KOPT-K1 (cell line): Measurements from ENCODE around the gene CCDC87.

Experiments used
- H3K27ac ChIP-seq: fragments of 200-600 bp; sonication (generic); 2 replicates; pipeline ENCODE4 v1.5.1; 2016; ENCODE audit warnings: antibody characterized with exemption, mild to moderate bottlenecking, low read depth, low read length; ENCODE audit not compliant: poor library complexity, severe bottlenecking
- H3K36me3 ChIP-seq: fragments of 200-600 bp; sonication (generic); 2 replicates; pipeline ENCODE4 v1.5.1; 2017; ENCODE audit warnings: antibody characterized with exemption, mild to moderate bottlenecking, low read length, moderate library complexity; ENCODE audit not compliant: insufficient read depth
- H3K9me3 ChIP-seq: fragments of 200-600 bp; sonication (generic); 2 replicates; pipeline ENCODE4 v1.5.1; 2017; ENCODE audit warnings: antibody characterized with exemption, low read length, mild to moderate bottlenecking; ENCODE audit not compliant: insufficient read depth, poor library complexity, severe bottlenecking

CCDC87 gene

DNA sequence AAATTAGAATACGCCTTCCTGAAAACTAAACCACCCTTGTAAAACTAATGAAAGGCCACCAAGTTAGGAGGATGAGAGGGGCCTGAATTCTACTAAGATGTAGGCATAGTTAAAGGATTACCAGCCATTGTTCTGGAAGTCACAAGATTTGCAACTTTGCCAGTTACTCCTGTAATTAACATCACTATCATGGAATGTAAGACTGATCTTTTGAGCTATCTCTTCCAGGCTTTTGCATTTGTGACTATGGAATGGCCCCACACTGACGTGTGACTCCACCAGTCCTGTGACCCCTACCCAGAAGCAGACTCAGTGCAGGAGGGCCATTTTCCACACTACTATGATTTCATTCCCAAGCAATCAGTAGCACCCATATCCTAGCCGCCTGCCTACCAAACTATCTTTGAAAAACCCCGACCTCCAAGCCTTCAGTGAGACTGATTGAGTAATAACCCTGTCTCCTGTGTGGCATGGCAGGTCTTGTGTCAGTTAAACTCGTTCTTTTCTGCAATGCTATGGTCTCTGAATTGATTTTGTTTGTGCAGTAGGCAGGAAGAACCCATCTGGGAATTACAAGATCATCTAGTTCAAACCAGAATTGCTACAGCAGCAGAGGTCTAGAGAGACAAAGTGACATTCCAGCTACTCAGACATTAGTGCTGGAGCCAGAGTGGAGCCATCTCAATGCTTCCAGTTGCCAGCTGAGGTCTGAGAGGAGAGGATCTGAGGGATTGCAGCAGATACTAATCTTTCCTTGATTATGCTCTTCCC is 22.6 kb downstream of the CCDC87 start:
- Histone ChIP-seq H3K9me3 (no peaks in the 10 kb centered on the region), H3K36me3 (no peaks in the 10 kb centered on the region), H3K27ac (no peak overlapping the region)

DNA sequence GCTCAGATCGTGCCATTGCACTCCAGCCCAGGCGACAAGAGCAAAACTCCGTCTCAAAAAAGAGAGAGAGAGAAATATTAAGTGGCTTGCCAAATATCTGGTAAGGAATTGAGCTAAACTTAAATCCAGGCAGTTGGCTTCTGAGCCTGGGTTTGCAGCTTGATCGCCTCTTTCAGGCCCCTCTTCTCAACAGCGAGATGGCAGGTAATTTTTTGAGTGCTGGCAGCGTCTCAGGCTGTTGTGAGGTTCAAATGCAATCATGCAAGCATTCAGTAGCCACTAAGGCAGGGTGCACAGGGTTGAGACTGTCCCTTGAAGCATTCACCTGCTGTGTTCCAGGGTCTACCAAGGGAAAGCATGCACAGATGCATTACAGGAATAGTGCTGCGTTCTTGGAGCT is 23.8 kb downstream of the CCDC87 start:
- H3K27ac ChIP-seq = no peak overlapping the region
- no peaks in the 10 kb centered on the region for H3K9me3 ChIP-seq
- H3K36me3 ChIP-seq = no peaks in the 10 kb centered on the region

DNA sequence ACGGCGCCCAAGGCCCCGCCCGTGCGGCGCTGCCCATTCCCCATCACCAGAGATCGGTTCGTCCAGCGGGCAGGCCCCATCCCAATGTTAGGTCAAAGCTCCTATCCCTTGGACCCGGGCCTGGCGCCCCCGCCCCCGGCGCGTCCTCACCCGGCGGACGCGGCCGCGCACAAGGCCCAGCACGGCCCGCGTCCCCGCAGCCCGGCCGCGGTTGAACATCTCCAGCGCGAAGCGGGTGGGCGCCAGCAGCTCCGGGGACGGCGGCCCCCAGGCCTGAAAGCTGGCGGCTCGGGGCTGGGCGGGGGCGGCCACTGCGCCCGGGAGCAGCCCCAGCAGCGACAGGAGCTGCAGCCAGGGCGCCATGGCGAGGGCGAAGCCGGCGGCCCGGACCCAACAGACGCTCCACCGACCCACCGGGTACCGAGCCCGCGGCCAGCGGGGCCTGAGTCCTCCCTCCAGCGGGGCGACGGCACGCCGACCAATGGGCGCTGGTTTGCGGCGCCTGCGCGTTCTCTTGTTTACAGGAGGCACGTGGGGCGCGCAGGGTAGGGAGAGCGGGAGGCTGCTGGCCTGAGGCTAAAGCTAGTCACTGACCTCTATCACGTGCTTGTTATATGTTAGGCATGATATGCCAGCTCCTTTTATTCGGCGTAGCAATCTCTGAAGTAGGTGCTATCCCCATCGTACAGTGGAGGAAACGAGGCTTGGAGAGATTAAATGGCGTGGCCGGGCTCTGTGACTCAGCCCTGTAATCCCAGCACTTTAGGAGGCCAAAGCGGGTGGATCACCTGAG is 24.5 kb downstream of the CCDC87 start, which contains the start of gene CTSF:
Gene CTSF, minus strand, starts transcription at position 483 of the 793 bp plus-strand sequence. Its CDS starts 120 bp downstream, at position 363.
- Histone ChIP-seq H3K36me3 (no peaks in the 10 kb centered on the region), H3K27ac (no peak within 1 kb of the TSS), H3K9me3 (no peaks in the 10 kb centered on the region)

GRCh38 chr11:66567787-66568123 is 25.1 kb downstream of the CCDC87 start:
- H3K27ac ChIP-seq = no peak overlapping the region
- no peaks in the 10 kb centered on the region for H3K36me3 ChIP-seq
- no peaks in the 10 kb centered on the region for H3K9me3 ChIP-seq

DNA sequence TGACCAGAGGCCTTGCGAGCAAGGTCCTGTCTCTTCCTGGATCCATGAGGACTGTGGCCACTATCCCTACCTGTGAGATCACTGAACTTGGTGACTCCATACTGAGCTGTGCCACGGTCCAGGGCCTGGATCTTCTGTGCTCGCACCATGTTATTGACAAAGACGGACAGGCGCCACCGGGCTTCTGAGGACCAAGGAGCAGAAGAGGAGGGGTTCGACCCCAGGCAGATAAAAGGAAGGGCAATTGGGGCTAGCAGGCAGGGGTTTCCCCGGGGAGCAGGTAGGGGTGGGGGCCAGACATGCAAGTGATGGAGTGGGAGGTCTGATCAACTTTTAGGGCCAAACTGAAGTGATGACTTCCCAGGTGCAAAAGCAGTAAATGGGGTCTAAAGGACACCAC is 26.6 kb downstream of the CCDC87 start:
- Histone ChIP-seq H3K27ac (no peak overlapping the region), H3K36me3 (no peaks in the 10 kb centered on the region)

DNA sequence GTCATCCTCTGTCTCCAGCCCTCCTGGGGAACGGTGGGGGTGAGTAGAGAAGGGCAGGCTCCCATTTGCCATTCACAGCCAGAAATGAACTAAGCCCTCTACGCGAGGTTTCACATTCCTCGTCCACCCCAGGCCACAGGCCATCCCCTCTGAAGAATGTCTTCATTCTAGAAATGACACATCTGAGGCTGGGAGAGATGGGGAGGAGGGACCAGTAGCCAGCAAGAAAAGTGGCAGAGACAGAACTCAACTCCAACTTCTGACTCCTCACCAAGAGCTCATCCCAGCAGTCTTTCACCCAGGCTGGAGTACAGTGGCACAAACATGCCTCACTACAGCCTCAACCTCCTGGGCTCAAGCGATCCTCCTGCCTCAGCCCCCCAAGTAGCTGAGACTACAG is 27.9 kb downstream of the CCDC87 start:
- Histone ChIP-seq H3K27ac (no peak overlapping the region), H3K9me3 (no peaks in the 10 kb centered on the region), H3K36me3 (no peaks in the 10 kb centered on the region)

More for the DNA sequence above, 26.6 kb downstream of the CCDC87 start:
- no peaks in the 10 kb centered on the region for H3K9me3 ChIP-seq

DNA sequence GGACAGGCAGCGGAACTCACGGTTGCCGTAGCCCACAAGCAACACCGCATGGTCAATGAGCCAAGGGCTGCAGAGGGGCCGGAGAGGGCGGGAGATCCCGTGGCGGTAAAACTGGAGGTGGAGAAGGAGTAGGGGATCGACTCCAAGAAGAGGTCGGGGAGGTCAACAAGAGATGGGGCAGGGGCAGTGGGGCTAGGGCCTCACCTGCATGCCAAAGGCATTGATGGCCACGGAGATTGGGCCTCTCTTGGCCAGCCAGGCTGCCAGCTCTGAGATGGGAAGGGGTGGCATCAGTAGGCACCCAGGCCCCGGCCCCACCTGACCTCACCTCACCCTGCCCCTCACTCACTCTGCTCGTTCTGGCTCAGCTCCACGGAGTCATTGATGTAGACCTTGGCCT is 28.3 kb downstream of the CCDC87 start:
- Histone ChIP-seq H3K27ac (no peak overlapping the region), H3K9me3 (no peaks in the 10 kb centered on the region), H3K36me3 (no peaks in the 10 kb centered on the region)

DNA sequence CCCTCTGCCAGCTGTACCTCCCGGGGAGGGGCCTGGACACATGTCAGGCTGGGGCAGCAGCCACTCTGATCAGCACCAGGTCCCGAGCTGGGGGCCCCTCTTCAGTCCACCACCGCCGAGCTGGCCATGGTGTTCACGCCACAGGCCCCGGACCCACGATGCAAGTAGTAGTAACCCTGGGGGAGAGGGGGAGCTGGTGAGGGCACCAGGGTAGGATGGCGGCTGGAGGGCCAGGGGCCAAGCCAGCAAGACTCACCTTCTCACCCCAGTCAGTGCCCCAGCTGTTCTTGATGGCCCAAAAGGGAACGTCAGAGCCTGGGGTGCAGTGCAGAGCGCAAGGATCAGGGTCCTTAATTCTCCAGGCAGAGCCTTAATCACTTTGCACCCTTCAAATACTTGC is 29.0 kb downstream of the CCDC87 start:
- no peaks in the 10 kb centered on the region for H3K9me3 ChIP-seq
- H3K36me3 ChIP-seq = no peaks in the 10 kb centered on the region
- no peak overlapping the region for H3K27ac ChIP-seq

DNA sequence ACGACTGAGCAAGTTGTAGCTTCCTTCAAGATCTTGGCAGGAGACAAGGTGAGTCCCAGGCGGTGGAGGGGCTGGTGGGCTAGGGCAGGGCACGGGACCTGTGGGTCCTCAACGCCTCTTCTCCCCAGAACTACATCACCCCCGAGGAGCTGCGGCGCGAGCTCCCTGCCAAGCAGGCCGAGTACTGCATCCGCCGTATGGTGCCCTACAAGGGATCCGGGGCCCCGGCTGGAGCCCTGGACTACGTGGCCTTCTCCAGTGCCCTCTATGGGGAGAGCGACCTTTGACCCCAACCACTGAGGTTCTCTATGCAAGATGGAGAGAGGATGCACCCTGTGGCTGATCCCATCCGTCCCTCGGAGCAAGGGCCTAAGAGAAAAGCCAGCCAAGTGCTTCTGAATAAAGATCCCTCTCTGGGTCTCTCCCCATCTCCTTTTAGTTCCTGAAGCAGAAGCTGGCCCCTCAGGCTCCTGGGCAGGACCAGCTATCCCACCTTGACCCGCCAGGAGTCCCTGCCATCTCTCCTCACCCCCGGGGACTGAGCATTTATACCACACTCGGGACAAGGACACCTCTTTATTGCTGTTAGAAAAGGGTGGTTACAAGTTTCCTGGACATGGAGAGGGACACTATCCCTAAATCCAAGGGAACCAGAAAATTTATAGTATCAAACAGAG is 29.8 kb downstream of the CCDC87 start:
- H3K36me3 ChIP-seq = no peaks in the 10 kb centered on the region
- H3K27ac ChIP-seq = no peak overlapping the region
- H3K9me3 ChIP-seq = no peaks in the 10 kb centered on the region

- no peak overlapping the region for H3K27ac ChIP-seq
- no peaks in the 10 kb centered on the region for H3K9me3 ChIP-seq
- H3K36me3 ChIP-seq = no peaks in the 10 kb centered on the region
Observed at GRCh38 chr11:66562275-66562674, 30.6 kb downstream of the CCDC87 start.

DNA sequence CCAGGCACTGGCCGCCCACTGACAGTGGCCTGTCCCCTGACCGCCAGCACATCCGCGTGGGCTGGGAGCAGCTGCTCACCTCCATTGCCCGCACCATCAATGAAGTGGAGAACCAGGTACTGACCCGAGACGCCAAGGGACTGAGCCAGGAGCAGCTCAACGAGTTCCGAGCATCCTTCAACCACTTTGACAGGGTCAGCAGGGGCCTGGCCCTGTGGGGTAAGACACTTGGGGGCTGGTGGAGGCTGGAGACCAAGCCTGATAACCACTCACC is 31.0 kb downstream of the CCDC87 start:
- H3K27ac ChIP-seq = no peak overlapping the region
- no peaks in the 10 kb centered on the region for H3K36me3 ChIP-seq
- no peaks in the 10 kb centered on the region for H3K9me3 ChIP-seq

DNA sequence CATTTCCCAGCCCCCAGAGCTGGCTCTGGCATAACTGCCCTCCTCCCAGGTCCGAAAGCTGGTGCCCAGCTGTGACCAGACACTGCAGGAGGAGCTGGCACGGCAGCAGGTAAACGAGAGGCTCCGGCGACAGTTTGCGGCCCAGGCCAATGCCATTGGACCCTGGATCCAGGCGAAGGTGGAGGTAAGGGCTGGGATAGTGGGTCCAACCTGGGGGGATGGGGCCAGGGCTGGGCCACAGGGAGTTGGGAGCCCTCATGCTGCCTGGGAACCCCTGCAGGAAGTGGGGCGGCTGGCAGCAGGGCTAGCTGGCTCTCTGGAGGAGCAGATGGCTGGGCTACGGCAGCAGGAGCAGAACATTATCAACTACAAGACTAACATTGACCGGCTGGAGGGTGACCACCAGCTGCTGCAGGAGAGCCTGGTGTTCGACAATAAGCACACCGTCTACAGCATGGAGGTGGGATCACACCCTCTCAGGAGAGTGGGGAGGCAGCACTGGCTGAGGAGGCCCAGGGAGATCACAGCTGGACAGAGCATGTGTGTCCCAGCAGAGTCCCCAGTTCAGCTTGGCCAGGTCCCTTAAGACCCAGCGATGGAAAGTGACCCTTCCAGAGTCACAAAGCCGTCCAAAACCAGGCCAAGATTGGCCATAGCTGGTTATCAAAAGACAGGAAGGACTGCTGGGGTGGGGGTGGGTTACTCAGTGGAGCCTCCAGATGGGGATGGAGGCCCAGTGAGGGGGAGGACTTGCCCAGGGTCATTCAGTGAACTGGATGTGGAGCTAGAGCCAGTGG is 31.5 kb downstream of the CCDC87 start:
- Histone ChIP-seq H3K27ac (no peak overlapping the region), H3K36me3 (no peaks in the 10 kb centered on the region)

GRCh38 chr11:66559866-66560676 is 32.8 kb downstream of the CCDC87 start:
- H3K27ac ChIP-seq = no peak overlapping the region
- no peaks in the 10 kb centered on the region for H3K36me3 ChIP-seq
- H3K9me3 ChIP-seq = no peaks in the 10 kb centered on the region

More for the DNA sequence above, 31.5 kb downstream of the CCDC87 start:
- no peaks in the 10 kb centered on the region for H3K9me3 ChIP-seq

DNA sequence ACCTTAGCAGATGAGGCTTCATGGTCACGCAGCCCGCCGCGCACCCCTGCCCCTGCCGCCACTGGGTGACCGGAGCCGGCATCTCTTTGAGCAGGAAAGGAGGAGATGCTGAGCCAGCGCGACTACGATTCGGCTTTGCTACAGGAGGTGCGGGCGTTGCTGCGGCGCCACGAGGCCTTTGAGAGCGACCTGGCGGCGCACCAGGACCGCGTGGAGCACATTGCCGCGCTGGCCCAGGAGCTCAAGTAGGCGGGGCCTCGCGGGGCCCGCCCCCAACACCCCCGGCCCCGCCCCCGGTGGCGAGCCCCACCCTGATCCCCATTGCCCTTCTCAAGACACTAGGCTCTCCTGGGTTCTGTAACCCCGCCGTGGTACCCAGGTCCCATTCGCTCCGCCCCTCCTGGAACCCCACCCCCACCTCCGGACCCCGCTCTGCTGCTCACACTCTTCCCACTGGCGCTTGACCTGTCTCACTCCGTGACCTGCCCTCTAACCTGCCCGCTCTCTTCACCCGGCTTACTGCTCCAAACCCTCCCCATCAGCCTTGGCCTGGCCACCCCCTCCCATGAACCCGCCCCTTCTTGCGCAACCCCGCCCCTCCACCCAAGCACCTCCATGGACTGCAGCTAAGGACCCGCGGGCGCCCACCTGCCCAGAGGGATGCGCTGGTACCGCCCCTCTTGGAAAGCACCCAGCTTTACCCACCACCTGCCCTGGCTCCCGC is 33.6 kb downstream of the CCDC87 start:
- no peaks in the 10 kb centered on the region for H3K9me3 ChIP-seq
- H3K36me3 ChIP-seq = no peaks in the 10 kb centered on the region
- H3K27ac ChIP-seq = no peak overlapping the region
